ENCODE measurements around the gene KIT.

KIT gene

DNA sequence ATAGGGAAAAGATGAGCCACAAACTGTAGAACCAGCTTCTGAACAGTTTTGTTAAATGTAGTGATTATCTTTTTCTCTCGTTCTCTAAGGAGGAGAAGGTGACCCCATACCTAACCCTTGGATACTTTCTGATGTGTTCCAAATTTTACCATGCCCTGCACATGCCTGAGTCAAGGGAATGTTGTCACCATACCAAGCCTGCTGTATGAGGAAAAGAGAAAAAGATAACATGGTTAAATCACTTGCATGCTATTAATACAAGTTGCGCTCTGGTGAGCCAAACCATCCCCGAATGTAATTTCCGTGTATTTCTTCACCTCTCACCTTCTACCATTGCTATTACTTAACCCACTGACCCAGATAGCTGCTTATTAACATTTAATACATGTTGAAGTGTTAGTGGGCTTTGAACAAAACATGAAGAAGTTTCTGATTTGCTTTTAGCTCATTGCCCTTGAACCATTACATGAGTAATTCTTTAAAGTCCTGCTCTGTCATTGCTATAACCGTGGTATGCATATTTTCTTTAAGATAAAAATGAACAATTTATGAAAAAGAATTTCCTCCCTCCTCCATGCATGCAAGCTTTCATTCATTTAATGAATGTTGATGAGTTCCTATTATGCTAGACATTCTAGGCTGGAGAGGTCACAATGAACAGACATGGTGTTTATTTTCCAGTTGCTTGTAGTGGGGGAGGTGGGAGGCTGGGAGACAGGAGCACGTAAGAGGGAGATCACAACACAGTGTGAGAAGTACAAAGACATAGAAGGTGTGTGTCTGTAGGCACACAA, 13.6 kb upstream of the KIT start:
- H3K27me3 ChIP-seq (replicated peaks): no peaks in the 10 kb centered on the region
- TF ChIP-seq, protein P1, sequence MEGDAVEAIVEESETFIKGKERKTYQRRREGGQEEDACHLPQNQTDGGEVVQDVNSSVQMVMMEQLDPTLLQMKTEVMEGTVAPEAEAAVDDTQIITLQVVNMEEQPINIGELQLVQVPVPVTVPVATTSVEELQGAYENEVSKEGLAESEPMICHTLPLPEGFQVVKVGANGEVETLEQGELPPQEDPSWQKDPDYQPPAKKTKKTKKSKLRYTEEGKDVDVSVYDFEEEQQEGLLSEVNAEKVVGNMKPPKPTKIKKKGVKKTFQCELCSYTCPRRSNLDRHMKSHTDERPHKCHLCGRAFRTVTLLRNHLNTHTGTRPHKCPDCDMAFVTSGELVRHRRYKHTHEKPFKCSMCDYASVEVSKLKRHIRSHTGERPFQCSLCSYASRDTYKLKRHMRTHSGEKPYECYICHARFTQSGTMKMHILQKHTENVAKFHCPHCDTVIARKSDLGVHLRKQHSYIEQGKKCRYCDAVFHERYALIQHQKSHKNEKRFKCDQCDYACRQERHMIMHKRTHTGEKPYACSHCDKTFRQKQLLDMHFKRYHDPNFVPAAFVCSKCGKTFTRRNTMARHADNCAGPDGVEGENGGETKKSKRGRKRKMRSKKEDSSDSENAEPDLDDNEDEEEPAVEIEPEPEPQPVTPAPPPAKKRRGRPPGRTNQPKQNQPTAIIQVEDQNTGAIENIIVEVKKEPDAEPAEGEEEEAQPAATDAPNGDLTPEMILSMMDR (IDR thresholded peaks at IDR 0.05; ENCODE audit: low read depth, low read length, missing control alignments): no peak
- no peaks in the 10 kb centered on the region for H3K36me3 ChIP-seq (replicated peaks)
- no peak overlapping the region for H3K4me3 ChIP-seq (ENCODE audit: low read depth, low read length)
- no peak overlapping the region for H3K27ac ChIP-seq
- in situ Hi-C loops (cut with HindIII; ENCODE audit: low pct_ligation_motif_present, low sequenced_read_pairs): no loop called here
- DNase-seq: no peak

DNA sequence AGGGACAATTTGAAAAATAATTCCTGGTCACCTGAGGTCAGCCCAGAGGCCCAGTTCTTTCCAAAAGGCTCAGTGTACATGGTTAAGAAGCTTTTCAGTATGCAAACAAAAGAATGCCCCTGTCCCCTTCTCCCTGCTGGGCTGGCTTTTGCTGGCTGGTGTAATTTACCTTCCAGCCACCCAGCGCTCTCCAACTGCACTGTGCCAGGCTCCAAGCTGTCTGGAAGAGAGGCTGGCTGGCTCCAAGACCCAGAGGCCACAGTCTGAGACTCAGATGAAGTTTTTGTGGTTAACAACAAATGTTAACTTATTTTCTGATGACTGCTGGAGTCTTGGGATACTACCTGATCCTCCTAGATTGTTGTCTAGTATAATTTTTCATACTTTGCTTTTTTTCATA, 11.9 kb upstream of the KIT start:
- no peaks in the 10 kb centered on the region for H3K27me3 ChIP-seq (replicated peaks)
- H3K36me3 ChIP-seq (replicated peaks): no peaks in the 10 kb centered on the region
- in situ Hi-C loops (cut with HindIII; ENCODE audit: low pct_ligation_motif_present, low sequenced_read_pairs): no loop called here
- H3K27ac ChIP-seq: no peak overlapping the region
- TF ChIP-seq, protein P1 (IDR thresholded peaks at IDR 0.05; ENCODE audit: low read depth, low read length, missing control alignments): no peak
- no peak overlapping the region for H3K4me3 ChIP-seq (ENCODE audit: low read depth, low read length)
- no peak for DNase-seq

- H3K27me3 ChIP-seq (replicated peaks): no peaks in the 10 kb centered on the region
- TF ChIP-seq, protein P1 (IDR thresholded peaks at IDR 0.05; ENCODE audit: low read depth, low read length, missing control alignments): no peak
- in situ Hi-C loops (cut with HindIII; ENCODE audit: low pct_ligation_motif_present, low sequenced_read_pairs): no loop called here
- no peaks in the 10 kb centered on the region for H3K36me3 ChIP-seq (replicated peaks)
- H3K4me3 ChIP-seq (ENCODE audit: low read depth, low read length): no peak overlapping the region
- no peak for DNase-seq
- H3K27ac ChIP-seq: no peak overlapping the region
These were observed 10.7 kb upstream of the KIT start for GRCh38 chr4:54647070-54647469.

DNA sequence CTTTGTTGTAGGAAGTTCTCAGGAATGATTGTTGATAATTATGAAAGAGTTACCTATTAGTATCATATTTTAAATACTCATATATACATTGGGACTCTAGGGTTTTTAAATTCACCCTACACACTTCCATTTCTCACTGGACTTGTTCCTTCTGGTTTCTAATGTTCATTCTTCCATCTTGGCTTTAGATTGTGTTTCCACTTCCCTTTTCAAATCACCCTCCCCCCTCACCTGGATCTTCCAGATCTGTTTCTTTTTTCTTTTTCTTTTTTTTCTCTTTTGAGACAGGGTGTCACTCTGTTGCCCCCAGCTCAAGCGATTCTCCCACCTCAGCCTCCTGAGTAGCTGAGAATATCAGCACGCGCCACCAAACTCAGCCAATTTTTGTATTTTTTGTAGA, 6.7 kb upstream of the KIT start:
- Histone ChIP-seq H3K36me3 (replicated peaks) (no peaks in the 10 kb centered on the region), H3K27ac (no peak overlapping the region), H3K4me3 (ENCODE audit: low read depth, low read length) (no peak overlapping the region), H3K27me3 (replicated peaks) (no peaks in the 10 kb centered on the region)
- DNase-seq: no peak
- TF ChIP-seq, protein P1 (IDR thresholded peaks at IDR 0.05; ENCODE audit: low read depth, low read length, missing control alignments): no peak
- in situ Hi-C loops (cut with HindIII; ENCODE audit: low pct_ligation_motif_present, low sequenced_read_pairs): no loop called here

DNA sequence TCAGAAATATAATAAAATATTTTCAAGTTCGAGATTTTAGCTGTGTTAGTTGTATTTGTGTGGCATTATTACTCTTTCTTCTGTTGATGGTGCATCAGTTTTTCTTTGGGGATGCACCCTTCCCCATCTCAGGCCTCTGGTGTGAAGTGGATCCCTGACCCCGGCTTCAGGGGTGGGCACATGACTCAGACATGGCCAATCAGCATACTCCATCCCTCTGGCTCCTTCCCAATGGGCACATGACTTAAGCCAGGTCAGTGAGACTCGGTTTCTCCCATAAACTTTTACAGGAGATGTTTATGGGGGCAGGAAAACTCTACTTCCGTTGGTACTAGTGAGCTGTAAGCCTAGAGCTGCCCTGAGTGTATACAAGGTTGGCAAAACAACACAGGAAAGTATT, 3.0 kb upstream of the KIT start:
- Histone ChIP-seq H3K36me3 (replicated peaks) (no peaks in the 10 kb centered on the region), H3K27me3 (replicated peaks) (no peaks in the 10 kb centered on the region), H3K27ac (no peak overlapping the region), H3K4me3 (ENCODE audit: low read depth, low read length) (no peak overlapping the region)
- no peak for DNase-seq
- TF ChIP-seq, protein P1 (IDR thresholded peaks at IDR 0.05; ENCODE audit: low read depth, low read length, missing control alignments): no peak
- in situ Hi-C loops (cut with HindIII; ENCODE audit: low pct_ligation_motif_present, low sequenced_read_pairs): no loop called here

GRCh38 chr4:54657185-54657550, 589 bp upstream of the KIT start:
- Histone ChIP-seq H3K27me3 (replicated peaks) (no peaks in the 10 kb centered on the region), H3K4me3 (ENCODE audit: low read depth, low read length) (peak overlapping the region; percentile 70), H3K36me3 (replicated peaks) (no peaks in the 10 kb centered on the region), H3K27ac (no peak overlapping the region)
- TF ChIP-seq, protein P1 (IDR thresholded peaks at IDR 0.05; ENCODE audit: low read depth, low read length, missing control alignments): no peak
- in situ Hi-C loops (cut with HindIII; ENCODE audit: low pct_ligation_motif_present, low sequenced_read_pairs): no loop called here
- no peak for DNase-seq
